IMR-90 (cell line): Measurements from ENCODE around the gene BLOC1S6. TPM values are rescaled to one million over a fixed set of nuclear protein-coding genes. Genes with fewer than 3 reads are reported as not detected.
A peak's percentile ranks its signal among the peaks of the same experiment; 100 is the strongest.

ENCODE experiments used
- ATAC-seq: fragments of 200-7000 bp; cut with Tn5 transposase; 2 replicates; pipeline ENCODE4 v1.9.1; 2020; ENCODE audit warnings: low read depth, mild to moderate bottlenecking, moderate library complexity
- BruUV-seq: library from RNA; stranded (reverse); fragments of 400-500 nt; replicated peaks from 2 replicates; lab custom pipeline; 2021; lab: Mats Ljungman, UMichigan
- CTCF ChIA-PET: fragments of 300-600 bp; formaldehyde crosslinking; extraction: SDS; loops from one replicate; lab custom pipeline; 2021; ENCODE audit warnings: antibody characterized with exemption; lab: Yijun Ruan, JAX
- POLR2A ChIA-PET: fragments of 300-600 bp; sonication (Branson Sonifier 250); formaldehyde crosslinking; loops from one replicate; lab custom pipeline; 2022; ENCODE audit warnings: antibody characterized with exemption; ENCODE audit not compliant: unreplicated experiment; lab: Charles Lee
- DNase-seq: peaks from one replicate; pipeline ENCODE4 v3.0.0; 2013
- H2AFZ ChIP-seq: replicated peaks from 2 replicates; pipeline ENCODE3; 2013; ENCODE audit warnings: low read length, mild to moderate bottlenecking; ENCODE audit not compliant: poor library complexity
- H2AK5ac ChIP-seq: 2 replicates; pipeline ENCODE4 v1.6.1; 2013; ENCODE audit warnings: low read depth, low read length, inconsistent platforms
- H2AK9ac ChIP-seq: replicated peaks from 2 replicates; pipeline ENCODE3; 2013; ENCODE audit warnings: mild to moderate bottlenecking, low read depth, low read length, moderate library complexity; ENCODE audit not compliant: poor library complexity
- H2BK120ac ChIP-seq: 2 replicates; pipeline ENCODE4 v1.6.1; 2013; ENCODE audit warnings: low read depth, low read length, inconsistent platforms
- H2BK15ac ChIP-seq: 3 replicates; pipeline ENCODE4 v1.6.1; 2013; ENCODE audit warnings: low read depth, low read length, inconsistent platforms
- H2BK20ac ChIP-seq: 2 replicates; pipeline ENCODE4 v1.6.1; 2013; ENCODE audit warnings: low read depth, mild to moderate bottlenecking, inconsistent platforms, low read length, moderate library complexity
- H2BK5ac ChIP-seq: 2 replicates; pipeline ENCODE4 v1.6.1; 2013; ENCODE audit warnings: mild to moderate bottlenecking, low read depth, low read length, inconsistent platforms; ENCODE audit not compliant: poor library complexity, severe bottlenecking
- H3K14ac ChIP-seq: replicated peaks from 2 replicates; pipeline ENCODE4 v1.6.1; 2013; ENCODE audit warnings: low read depth, low read length, inconsistent platforms
- H3K18ac ChIP-seq: 2 replicates; pipeline ENCODE4 v1.6.1; 2013; ENCODE audit warnings: low read depth, low read length, control low read depth
- H3K23ac ChIP-seq: 2 replicates; pipeline ENCODE4 v1.6.1; 2013; ENCODE audit warnings: low read depth, low read length, inconsistent platforms
- H3K27ac ChIP-seq: 2 replicates; pipeline ENCODE4 v1.5.1; 2013; ENCODE audit warnings: mild to moderate bottlenecking, control low read depth, low read length; ENCODE audit not compliant: insufficient read depth
- H3K27me3 ChIP-seq: 2 replicates; pipeline ENCODE4 v1.6.1; 2013; ENCODE audit warnings: low read length; ENCODE audit not compliant: control insufficient read depth, insufficient read depth
- H3K36me3 ChIP-seq: 2 replicates; pipeline ENCODE4 v1.6.1; 2013; ENCODE audit warnings: low read length, mixed read lengths; ENCODE audit not compliant: control insufficient read depth, insufficient read depth
- H3K4ac ChIP-seq: 2 replicates; pipeline ENCODE4 v1.6.1; 2013; ENCODE audit warnings: low read depth, low read length, inconsistent platforms
- H3K4me1 ChIP-seq: 2 replicates; pipeline ENCODE4 v1.6.1; 2013; ENCODE audit warnings: low read length, mixed read lengths; ENCODE audit not compliant: control insufficient read depth, insufficient read depth
- H3K4me2 ChIP-seq: 2 replicates; pipeline ENCODE4 v1.6.1; 2013; ENCODE audit warnings: low read depth, mild to moderate bottlenecking, control low read depth, low read length, moderate library complexity
- H3K4me3 ChIP-seq: 2 replicates; pipeline ENCODE4 v1.5.1; 2013; ENCODE audit warnings: low read depth, mild to moderate bottlenecking, control low read depth, low read length, moderate library complexity; ENCODE audit not compliant: insufficient read depth
- H3K56ac ChIP-seq: 2 replicates; pipeline ENCODE4 v1.6.1; 2013; ENCODE audit warnings: low read length, inconsistent platforms; ENCODE audit not compliant: insufficient read depth; ENCODE audit errors: extremely low read depth
- H3K79me1 ChIP-seq, 2 experiments: 2 replicates each; pipeline ENCODE4 v1.6.1; 2013; ENCODE audit warnings: low read length in 2 of 2, inconsistent platforms in 1 of 2, low read depth in 1 of 2
- H3K9ac ChIP-seq: 2 replicates; pipeline ENCODE4 v1.6.1; 2013; ENCODE audit warnings: low read depth, low read length, control low read depth
- H3K9me1 ChIP-seq: 2 replicates; pipeline ENCODE4 v1.6.1; 2013; ENCODE audit warnings: low read length, inconsistent platforms; ENCODE audit not compliant: insufficient read depth
- H3K9me3 ChIP-seq: 2 replicates; pipeline ENCODE4 v1.6.1; 2013; ENCODE audit warnings: low read length; ENCODE audit not compliant: control insufficient read depth, insufficient read depth
- H4K20me1 ChIP-seq: 2 replicates; pipeline ENCODE4 v1.6.1; 2013; ENCODE audit warnings: low read length, inconsistent platforms; ENCODE audit not compliant: insufficient read depth
- H4K5ac ChIP-seq: 2 replicates; pipeline ENCODE4 v1.6.1; 2013; ENCODE audit warnings: mild to moderate bottlenecking, low read depth, low read length, control low read depth
- H4K8ac ChIP-seq, 2 experiments: 2 replicates each; pipeline ENCODE4 v1.6.1; 2013; ENCODE audit warnings: low read depth in 2 of 2, low read length in 2 of 2, control low read depth in 1 of 2, inconsistent platforms in 1 of 2
- H4K91ac ChIP-seq: 2 replicates; pipeline ENCODE4 v1.6.1; 2013; ENCODE audit warnings: low read depth, low read length, inconsistent platforms; ENCODE audit not compliant: insufficient read depth
- BHLHE40 ChIP-seq: fragments of 150-350 bp; IDR thresholded peaks from 2 replicates; pipeline ENCODE4 v1.6.1; 2016; ENCODE audit warnings: mild to moderate bottlenecking, low read depth, low read length
- CEBPB ChIP-seq: IDR thresholded peaks from 2 replicates; pipeline ENCODE4 v1.6.1; 2012; ENCODE audit warnings: low read depth, low read length, improper control_type of control experiment
- CHD1 ChIP-seq: IDR thresholded peaks from 2 replicates; pipeline ENCODE4 v1.6.1; 2012; ENCODE audit warnings: low read depth, low read length, improper control_type of control experiment
- CTCF ChIP-seq: conservative IDR thresholded peaks from 2 replicates; pipeline ENCODE4 v1.5.1; 2012; ENCODE audit warnings: mild to moderate bottlenecking, low read depth, low read length, improper control_type of control experiment
- ELK1 ChIP-seq: fragments of 150-350 bp; IDR thresholded peaks from 2 replicates; pipeline ENCODE4 v1.6.1; 2016; ENCODE audit warnings: low read depth, mild to moderate bottlenecking, low read length, moderate library complexity, borderline replicate concordance
- FOS ChIP-seq: fragments of 150-350 bp; IDR thresholded peaks from 2 replicates; pipeline ENCODE4 v1.6.1; 2016; ENCODE audit warnings: low read depth, low read length
- MAFK ChIP-seq: IDR thresholded peaks from 2 replicates; pipeline ENCODE4 v1.6.1; 2012; ENCODE audit warnings: low read depth, low read length, improper control_type of control experiment
- MAZ ChIP-seq: IDR thresholded peaks from 2 replicates; pipeline ENCODE4 v1.6.1; 2012; ENCODE audit warnings: low read depth, mild to moderate bottlenecking, low read length, improper control_type of control experiment, moderate library complexity, borderline replicate concordance
- MXI1 ChIP-seq: IDR thresholded peaks from 2 replicates; pipeline ENCODE4 v1.6.1; 2012; ENCODE audit warnings: low read depth, mild to moderate bottlenecking, low read length, moderate library complexity, borderline replicate concordance
- NFE2L2 ChIP-seq: fragments of 150-350 bp; IDR thresholded peaks from 2 replicates; pipeline ENCODE4 v1.6.1; 2016; ENCODE audit warnings: low read depth, mild to moderate bottlenecking, low read length
- POLR2A ChIP-seq: IDR thresholded peaks from 2 replicates; pipeline ENCODE4 v1.6.1; 2012; ENCODE audit warnings: mild to moderate bottlenecking, low read depth, low read length
- RAD21 ChIP-seq: IDR thresholded peaks from 2 replicates; pipeline ENCODE4 v1.6.1; 2012; ENCODE audit warnings: low read length, improper control_type of control experiment
- RCOR1 ChIP-seq: IDR thresholded peaks from 2 replicates; pipeline ENCODE4 v1.6.1; 2012; ENCODE audit warnings: mild to moderate bottlenecking, low read length, improper control_type of control experiment; ENCODE audit not compliant: insufficient replicate concordance
- RFX5 ChIP-seq: IDR thresholded peaks from 2 replicates; pipeline ENCODE4 v1.8.0; 2012; ENCODE audit warnings: low read depth, mild to moderate bottlenecking, low read length, moderate library complexity
- SMC3 ChIP-seq: fragments of 150-350 bp; IDR thresholded peaks from 2 replicates; pipeline ENCODE4 v1.6.1; 2016; ENCODE audit warnings: low read depth, mild to moderate bottlenecking, antibody characterized with exemption, low read length, moderate library complexity
- USF2 ChIP-seq: fragments of 150-350 bp; IDR thresholded peaks from 2 replicates; pipeline ENCODE4 v1.6.1; 2017; ENCODE audit warnings: mild to moderate bottlenecking, antibody characterized with exemption, low read length, low read depth
- WGBS, 2 experiments: methylation state at CpG; one replicate each; pipeline versions ENCODE4 v1.1.5 to v1.1.7; 2013; ENCODE audit warnings: missing lambda C conversion rate in 2 of 2; ENCODE audit not compliant: insufficient read length in 1 of 2; ENCODE audit errors: extremely low coverage in 2 of 2; 5-methylcytosine and 5-hydroxymethylcytosine counted together
- dilution Hi-C: fragments of 300-500 bp; cut with HindIII; formaldehyde crosslinking; loops from one replicate; pipeline ENCODE4 v1.14.3; 2018; ENCODE audit warnings: low sequenced_read_pairs; ENCODE audit not compliant: unreplicated experiment
- in situ Hi-C: fragments of 300-500 bp; cut with MboI; formaldehyde crosslinking; loops from 3 replicates; pipeline ENCODE4 v1.14.3; 2019; ENCODE audit warnings: low sequenced_read_pairs, inconsistent platforms, mixed read lengths
- intact Hi-C: fragments of 100-400 bp; cut with micrococcal nuclease; formaldehyde crosslinking; loops from 2 replicates; pipeline ENCODE4 v1.10.0; 2022
- polyA plus RNA-seq, 3 experiments: library from polyadenylated mRNA; depleted of rRNA; stranded (reverse); fragments of >200 nt; gene quantifications; 2 replicates each; pipeline ENCODE4 v1.2.3, GENCODE V29; 2012; ENCODE audit warnings: low replicate concordance in 1 of 3
- total RNA-seq: library from RNA; depleted of rRNA; stranded (reverse); fragments of >200 nt; gene quantifications from 2 replicates; pipeline ENCODE4 v1.2.3, GENCODE V29; 2012

The BLOC1S6 gene
- total and polyA plus RNA-seq, 2 of the 4 experiments (the other 2 are of a cell fraction), result 21.7 to 40.9 TPM

GRCh38 chr15:45573961-45574629 lies 13.1 kb upstream of the BLOC1S6 start:
- intact Hi-C loops, result no loop called here
- Histone ChIP-seq H2BK5ac (no peak overlapping the region), H4K91ac (no peak overlapping the region), H4K8ac (no peak overlapping the region), H2BK120ac (no peak overlapping the region), H3K18ac (no peak overlapping the region), H3K56ac (no peak overlapping the region), H3K9me3 (no peaks in the 10 kb centered on the region; the same call in 1 of the 2 replicates), H2BK15ac (no peak overlapping the region), H2AK9ac (no peak overlapping the region), H3K27ac (no peak overlapping the region), H3K79me1 (no peaks in the 10 kb centered on the region), H2AK5ac (no peak overlapping the region), H3K36me3 (no peaks in the 10 kb centered on the region), H2BK20ac (no peak overlapping the region), H3K23ac (no peak overlapping the region), H3K9me1 (no peaks in the 10 kb centered on the region), H3K4me2 (no peak overlapping the region), H3K9ac (no peak overlapping the region), H4K5ac (no peak overlapping the region), H2AFZ (no peak overlapping the region), H3K4ac (no peak overlapping the region), H3K14ac (no peak overlapping the region), H3K27me3 (peaks cover 5% of the 10 kb centered on the region), H3K4me1 (no peaks in the 10 kb centered on the region), H4K20me1 (no peaks in the 10 kb centered on the region), H3K4me3 (no peak overlapping the region)
- in situ Hi-C loops, result no loop called here
- BruUV-seq, result no TSS peak
- DNase-seq (no peak), ATAC-seq (no peak)
- 81% methylated on average over 3 of the region's 7 CpGs; no CpG with 5 or more reads in 1 of the 2 experiments for WGBS, 2 experiments
- ChIA-PET POLR2A (no interaction called here), CTCF (no interaction called here)
- dilution Hi-C loops, result no loop called here
- TF ChIP-seq FOS, result no peak
- 0 out of 2 replicates have a peak, but pooled peaks have one; percentile 11 for TF ChIP-seq SMC3
- TF ChIP-seq CEBPB, result no peak
- no peak for TF ChIP-seq CHD1
- TF ChIP-seq CTCF, result peak; percentile 30
- no peak for TF ChIP-seq BHLHE40
- TF ChIP-seq USF2, result no peak
- TF ChIP-seq RFX5, result no peak
- TF ChIP-seq RAD21, result 0 out of 2 replicates have a peak, but pooled peaks have one; percentile 16
- TF ChIP-seq MAZ, result no peak
- no peak for TF ChIP-seq ELK1
- no peak for TF ChIP-seq POLR2A
- TF ChIP-seq NFE2L2, result no peak
- TF ChIP-seq MAFK, result no peak
- TF ChIP-seq RCOR1, result no peak
- TF ChIP-seq MXI1, result no peak
